ENCODE measurements around the gene PLEKHM2. TPM values are rescaled to one million over a fixed set of nuclear protein-coding genes. Genes with fewer than 3 reads are reported as not detected.

PLEKHM2 gene
- total and polyA plus RNA-seq, 9 donors, result 22.1 to 81.8 (median 50.1) TPM

GRCh38 chr1:15738416-15739113, 54.4 kb downstream of the PLEKHM2 start:
- Histone ChIP-seq H3K27ac (no peak overlapping the region), H3K4me1 (ENCODE audit: insufficient read depth) (peaks cover 5% of the 10 kb centered on the region), H3K4me3 (no peak overlapping the region), H3K27me3 (no peaks in the 10 kb centered on the region), H3K36me3 (no peaks in the 10 kb centered on the region), H3K9me3 (no peaks in the 10 kb centered on the region)
- 76 to 81% (median 79%) methylated on average over 15 of the region's 15 CpGs for WGBS, 3 donors
- intact Hi-C loops (cut with DNase I), result loop anchor here in 3 of 4 donors (10.0 kb wide), 2 partner anchors 144 to 414 kb away; no protein-coding TSS in a partner anchor
- no peak for DNase-seq
- no peak for TF ChIP-seq CTCF (IDR thresholded peaks at IDR 0.05)
- TF ChIP-seq POLR2A (IDR thresholded peaks at IDR 0.05), result no peak
- no peak for TF ChIP-seq EP300 (IDR thresholded peaks at IDR 0.05)

DNA sequence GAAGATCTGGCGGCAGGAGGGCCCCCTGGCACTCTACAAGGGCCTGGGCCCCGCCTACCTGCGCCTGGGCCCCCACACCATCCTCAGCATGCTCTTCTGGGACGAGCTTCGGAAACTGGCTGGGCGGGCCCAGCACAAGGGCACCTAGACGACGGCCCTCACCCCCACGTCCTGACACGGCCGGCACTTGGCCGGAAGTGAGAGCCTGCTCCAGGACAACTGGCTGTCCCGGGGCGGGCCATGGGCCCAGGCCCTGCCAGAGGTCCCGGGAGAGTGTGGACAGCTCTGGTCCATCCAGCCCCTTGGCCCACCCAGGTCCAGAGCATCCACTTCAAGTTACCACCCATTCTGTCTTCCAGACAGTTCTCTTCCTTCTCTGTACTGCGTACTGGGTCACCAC, 55.1 kb downstream of the PLEKHM2 start:
- Histone ChIP-seq H3K27ac (no peak overlapping the region), H3K36me3 (no peaks in the 10 kb centered on the region), H3K4me1 (ENCODE audit: insufficient read depth) (peaks cover 5% of the 10 kb centered on the region), H3K9me3 (no peaks in the 10 kb centered on the region), H3K27me3 (no peaks in the 10 kb centered on the region), H3K4me3 (no peak overlapping the region)
- intact Hi-C loops (cut with DNase I), result loop anchor here in 3 of 4 donors (10.0 kb wide), 2 partner anchors 144 to 414 kb away; no protein-coding TSS in a partner anchor
- 76 to 84% (median 79%) methylated on average over 14 to 16 of the region's 16 CpGs for WGBS, 3 donors
- no peak for DNase-seq
- no peak for TF ChIP-seq CTCF (IDR thresholded peaks at IDR 0.05)
- no peak for TF ChIP-seq POLR2A (IDR thresholded peaks at IDR 0.05)

DNA sequence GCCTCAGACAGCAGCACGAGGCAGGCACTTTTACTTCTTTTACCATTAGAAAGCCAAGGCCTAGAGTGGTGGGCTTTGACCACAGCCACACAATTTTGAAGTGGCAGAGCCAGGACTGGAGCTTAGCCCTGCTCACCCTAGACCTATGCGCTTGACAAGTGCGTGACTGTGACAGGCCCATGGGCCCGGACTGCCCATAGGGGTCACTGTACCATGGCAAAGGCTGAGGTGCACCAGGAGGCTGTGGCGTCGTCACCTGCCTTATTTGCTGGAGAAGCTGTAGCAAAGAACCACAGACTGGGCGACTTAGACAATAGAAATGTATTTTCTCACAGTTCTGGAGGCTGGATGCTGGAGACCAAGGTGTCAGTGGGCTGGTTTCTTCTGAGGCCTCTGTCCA, 55.6 kb downstream of the PLEKHM2 start:
- peaks cover 5% of the 10 kb centered on the region for H3K4me1 ChIP-seq (ENCODE audit: insufficient read depth)
- H3K4me3 ChIP-seq, result no peak overlapping the region
- no peaks in the 10 kb centered on the region for H3K9me3 ChIP-seq
- no peak for DNase-seq
- intact Hi-C loops (cut with DNase I), result loop anchor here (5.0 to 10.0 kb wide), 3 partner anchors 145 to 415 kb away; no protein-coding TSS in a partner anchor
- 83 to 92% (median 85%) methylated on average over 7 of the region's 7 CpGs for WGBS, 3 donors
- no peak overlapping the region for H3K27ac ChIP-seq
- H3K36me3 ChIP-seq, result no peaks in the 10 kb centered on the region
- no peaks in the 10 kb centered on the region for H3K27me3 ChIP-seq
- TF ChIP-seq POLR2A (IDR thresholded peaks at IDR 0.05) (no peak), CTCF (IDR thresholded peaks at IDR 0.05) (no peak), EP300 (IDR thresholded peaks at IDR 0.05) (no peak)

GRCh38 chr1:15740924-15741850, 57.1 kb downstream of the PLEKHM2 start:
- peaks cover 1% of the 10 kb centered on the region for H3K4me1 ChIP-seq (ENCODE audit: insufficient read depth)
- no peak overlapping the region for H3K27ac ChIP-seq
- TF ChIP-seq POLR2A (IDR thresholded peaks at IDR 0.05) (peak; percentile 6), EP300 (IDR thresholded peaks at IDR 0.05) (no peak), CTCF (IDR thresholded peaks at IDR 0.05) (peak; percentile 56 to 83 (median 77))
- H3K27me3 ChIP-seq, result no peaks in the 10 kb centered on the region
- H3K36me3 ChIP-seq, result no peaks in the 10 kb centered on the region
- intact Hi-C loops (cut with DNase I), result loop anchor here in 3 of 4 donors (5.0 to 10.0 kb wide), 3 partner anchors 146 to 416 kb away; no protein-coding TSS in a partner anchor
- H3K4me3 ChIP-seq, result no peak overlapping the region
- no peaks in the 10 kb centered on the region for H3K9me3 ChIP-seq
- peak; percentile 82 to 90 (median 86) for DNase-seq
- WGBS, 3 donors, result 50 to 54% (median 50%) methylated on average over 27 of the region's 27 CpGs

Data from ovary (tissue), 9 donors.